ENCODE results near the gene TMPRSS6. TPM values are rescaled to one million over a fixed set of nuclear protein-coding genes. Genes with fewer than 3 reads are reported as not detected.

The TMPRSS6 gene
- total and polyA plus RNA-seq, 2 of the 8 experiments (the other 6 are each of a cell fraction or from before 2014, with no cell fraction given), result 0.02 TPM; not detected in 1

- H3K56ac ChIP-seq (replicated peaks; ENCODE audit: insufficient read length, low read depth, low read length), result no peak overlapping the region
- ChIA-PET POLR2A (ENCODE audit: partially characterized antibody) (no interaction called here), CTCF (ENCODE audit: partially characterized antibody) (no interaction called here)
- H4K8ac ChIP-seq (ENCODE audit: extremely low read depth, insufficient read depth, low read length), result no peak overlapping the region
- no peaks in the 10 kb centered on the region for H3K23me2 ChIP-seq (ENCODE audit: low read depth, low read length)
- no peaks in the 10 kb centered on the region for H3K79me2 ChIP-seq (ENCODE audit: control insufficient read depth in 1 of 2, insufficient read depth in 2 of 2, low read length in 2 of 2)
- H2BK12ac ChIP-seq (ENCODE audit: low read depth, low read length), result no peak overlapping the region
- no peak overlapping the region for H2AFZ ChIP-seq (ENCODE audit: low read length)
- no peaks in the 10 kb centered on the region for H4K20me1 ChIP-seq (replicated peaks in 1 of 2; ENCODE audit: control insufficient read depth in 1 of 2, insufficient read depth in 2 of 2, low read length in 2 of 2)
- no peak overlapping the region for H3K18ac ChIP-seq (ENCODE audit: extremely low read depth, low read length)
- H3K4me2 ChIP-seq (ENCODE audit: insufficient read depth in 1 of 2, low read depth in 2 of 2, low read length in 2 of 2), result no peak overlapping the region
- H4K91ac ChIP-seq (replicated peaks; ENCODE audit: insufficient read length, low read length), result no peak overlapping the region
- H3K27ac ChIP-seq (ENCODE audit: low read depth, low read length), result no peak overlapping the region
- no peak overlapping the region for H3K23ac ChIP-seq (ENCODE audit: insufficient read length)
- no peak overlapping the region for H2BK20ac ChIP-seq (ENCODE audit: low read length)
- peaks cover 5% of the 10 kb centered on the region in 2 experiments; a peak in 2 of 4 replicates for H3K9me3 ChIP-seq (ENCODE audit: insufficient read depth in 2 of 2, low read depth in 1 of 2, low read length in 1 of 2)
- no peak overlapping the region for H3K14ac ChIP-seq (ENCODE audit: insufficient read length)
- no peak overlapping the region for H2AK5ac ChIP-seq (ENCODE audit: low read depth, low read length)
- H2BK120ac ChIP-seq (replicated peaks; ENCODE audit: low read depth, low read length), result no peak overlapping the region
- 88% methylated on average over 5 of the region's 5 CpGs; no CpG with 5 or more reads in 1 of the 2 experiments for WGBS, 2 experiments (ENCODE audit: extremely low coverage in 1 of 2, insufficient coverage in 1 of 2, insufficient read length in 1 of 2, insufficient replicate concordance in 2 of 2, low coverage in 1 of 2, low lambda C conversion rate in 2 of 2, missing lambda C conversion rate in 1 of 2)
- no peak overlapping the region for H3K9ac ChIP-seq (replicated peaks in 1 of 4; ENCODE audit: extremely low read depth in 1 of 4, low read depth in 3 of 4, low read length in 3 of 4)
- peaks cover 0 to 4% (median 0%) of the 10 kb centered on the region in 4 experiments; a peak in 2 of 7 replicates for H3K4me1 ChIP-seq (replicated peaks in 1 of 4; ENCODE audit: control insufficient read depth in 3 of 4, insufficient read depth in 4 of 4, low read length in 3 of 4)
- no peak overlapping the region for H2BK15ac ChIP-seq (ENCODE audit: low read length)
- H4K5ac ChIP-seq (ENCODE audit: insufficient read length, low read depth, low read length), result no peak overlapping the region
- H2BK5ac ChIP-seq (ENCODE audit: low read depth, low read length), result no peak overlapping the region
- DNase-seq (ENCODE audit: low read depth in 1 of 2, low spot score in 2 of 2), result no peak
- no peak overlapping the region for H3K4me3 ChIP-seq (ENCODE audit: extremely low read depth in 1 of 4, insufficient read depth in 2 of 4, low read depth in 3 of 4, low read length in 4 of 4)
- no peaks in the 10 kb centered on the region for H3K79me1 ChIP-seq (ENCODE audit: low read depth, low read length)
- no peaks in the 10 kb centered on the region for H3K36me3 ChIP-seq (ENCODE audit: control insufficient read depth in 2 of 4, insufficient read depth in 4 of 4, low read length in 3 of 4)
- H3K4ac ChIP-seq (replicated peaks; ENCODE audit: insufficient read length, low read depth, low read length), result no peak overlapping the region
- no peak for FAIRE-seq
- H3K27me3 ChIP-seq (replicated peaks in 1 of 4; ENCODE audit: control insufficient read depth in 3 of 4, extremely low read depth in 1 of 4, insufficient read depth in 3 of 4, low read length in 3 of 4), result no peaks in the 10 kb centered on the region; a peak in 1 of 7 replicates
- TF ChIP-seq SP2 (IDR thresholded peaks at IDR 0.05; ENCODE audit: low read length) (no peak), BACH1 (IDR thresholded peaks at IDR 0.05; ENCODE audit: low read length) (no peak)
- TF ChIP-seq, protein P1, sequence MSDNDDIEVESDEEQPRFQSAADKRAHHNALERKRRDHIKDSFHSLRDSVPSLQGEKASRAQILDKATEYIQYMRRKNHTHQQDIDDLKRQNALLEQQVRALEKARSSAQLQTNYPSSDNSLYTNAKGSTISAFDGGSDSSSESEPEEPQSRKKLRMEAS (IDR thresholded peaks at IDR 0.05), result no peak
Measured at GRCh38 chr22:37158963-37159290, 49.4 kb upstream of the TMPRSS6 start.
